GM21381 (cell line): ENCODE measurements around the gene ATG16L2.
"Not testable (repeated sequence)": the region's sequence is repeated elsewhere in the genome, so short reads cannot be mapped to it uniquely, and the experiment has no call there.

ENCODE experiments used
- ATAC-seq: cut with Tn5 transposase; IDR thresholded peaks from one replicate; pipeline ENCODE4 v1.9.1; 2021; ENCODE audit warnings: mild to moderate bottlenecking, moderate library complexity; ENCODE audit not compliant: unreplicated experiment

ATG16L2 gene

GRCh38 chr11:72799441-72799840 is 14.8 kb upstream of the ATG16L2 start:
- no peak for ATAC-seq

GRCh38 chr11:72802822-72803221 is 11.4 kb upstream of the ATG16L2 start:
- ATAC-seq: no peak

GRCh38 chr11:72805216-72805615 is 9.0 kb upstream of the ATG16L2 start:
- ATAC-seq: no peak

- ATAC-seq: not testable (repeated sequence)
These were observed 7.8 kb upstream of the ATG16L2 start for GRCh38 chr11:72806378-72806777.

GRCh38 chr11:72807021-72807693 is 7.1 kb upstream of the ATG16L2 start:
- no peak for ATAC-seq

GRCh38 chr11:72807792-72808191 is 6.4 kb upstream of the ATG16L2 start:
- ATAC-seq: no peak

GRCh38 chr11:72808331-72808798 is 5.8 kb upstream of the ATG16L2 start:
- no peak for ATAC-seq

- not testable (repeated sequence) for ATAC-seq
These were observed 2.5 kb upstream of the ATG16L2 start for GRCh38 chr11:72811686-72812085.

- no peak for ATAC-seq
These were observed 1.6 kb upstream of the ATG16L2 start for GRCh38 chr11:72812604-72812966.

- ATAC-seq: peak; percentile 29
These were observed 1.1 kb upstream of the ATG16L2 start for GRCh38 chr11:72812967-72813739.

GRCh38 chr11:72813740-72814285 is 398 bp upstream of the ATG16L2 start:
- ATAC-seq: peak; percentile 46

GRCh38 chr11:72815110-72815618 is 953 bp downstream of the ATG16L2 start:
- ATAC-seq: no peak

- no peak for ATAC-seq
These were observed 2.3 kb downstream of the ATG16L2 start for GRCh38 chr11:72816404-72816990.

- ATAC-seq: no peak
These were observed 3.8 kb downstream of the ATG16L2 start for GRCh38 chr11:72817966-72818365.

GRCh38 chr11:72818971-72819370 is 4.8 kb downstream of the ATG16L2 start:
- no peak for ATAC-seq

- no peak for ATAC-seq
These were observed 6.4 kb downstream of the ATG16L2 start for GRCh38 chr11:72820439-72821139.

- no peak for ATAC-seq
These were observed 7.2 kb downstream of the ATG16L2 start for GRCh38 chr11:72821221-72821919.

- peak; percentile 55 for ATAC-seq
These were observed 7.9 kb downstream of the ATG16L2 start for GRCh38 chr11:72821920-72822799.

GRCh38 chr11:72823105-72823804 is 9.0 kb downstream of the ATG16L2 start:
- no peak for ATAC-seq
